Measurements from ENCODE around the gene FLOT1.

- TF ChIP-seq POLR2A (IDR thresholded peaks at IDR 0.05; ENCODE audit: low read length): no peak
- no peak for TF ChIP-seq CEBPB (IDR thresholded peaks at IDR 0.05)
- no peak for TF ChIP-seq TP53 (CRISPR knock-in tag; IDR thresholded peaks at IDR 0.05)
- no peak for TF ChIP-seq NR3C1 (IDR thresholded peaks at IDR 0.05)
These were observed 11.7 kb downstream of the FLOT1 start for GRCh38 chr6:30730601-30731435.

All from A549 (cell line).